Measurements from ENCODE around the gene ZNF750. TPM values are rescaled to one million over a fixed set of nuclear protein-coding genes. Genes with fewer than 3 reads are reported as not detected.

ZNF750 gene
- total RNA-seq, 1 experiment from 2014 or later, result not detected

DNA sequence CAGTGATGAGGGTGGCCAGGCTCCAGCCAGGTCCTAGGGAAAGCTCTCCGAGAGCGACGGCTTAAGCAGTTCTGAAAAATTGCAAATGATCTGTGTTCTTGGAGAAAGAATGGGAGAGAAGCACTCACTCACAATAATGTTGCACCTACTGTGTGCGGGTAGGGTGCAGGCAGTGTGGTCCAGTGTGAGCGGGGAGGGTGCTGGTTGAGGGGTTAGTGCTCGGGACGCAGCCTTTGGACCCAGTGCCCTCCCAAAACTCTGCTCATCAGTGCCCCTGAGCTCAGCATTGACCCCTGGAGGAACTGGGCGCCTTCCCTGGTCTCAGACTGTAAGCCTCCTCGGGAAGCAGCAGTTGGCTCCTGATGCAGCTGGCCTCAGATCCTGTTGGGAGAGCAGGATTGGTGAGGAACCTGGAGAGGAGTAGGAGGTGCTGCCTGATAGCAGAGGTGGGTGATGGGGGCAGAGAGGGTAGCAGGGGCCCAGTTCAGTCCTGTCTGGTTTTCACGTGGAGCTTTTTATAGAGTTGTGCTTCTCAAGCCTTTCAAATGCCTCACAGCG is 23.6 kb upstream of the ZNF750 start:
- peaks cover 36% of the 10 kb centered on the region for H3K4me1 ChIP-seq (ENCODE audit: insufficient read depth, low read length, poor library complexity, severe bottlenecking)
- ChIA-PET POLR2A (ENCODE audit: low non-redundant PET) (no interaction called here), CTCF (interaction anchor here (0.9 kb wide), 1 partner anchor 26 kb away, joined by 3 read pairs; no protein-coding TSS in a partner anchor)
- no peak for DNase-seq (ENCODE audit: low spot score)
- no TSS peak for BruUV-seq (replicated peaks)
- H3K36me3 ChIP-seq (ENCODE audit: insufficient read depth, low read length, poor library complexity, severe bottlenecking), result no peaks in the 10 kb centered on the region
- H3K27ac ChIP-seq (ENCODE audit: low read depth, low read length, poor library complexity, severe bottlenecking), result peak overlapping the region; percentile 65
- H3K9me3 ChIP-seq (ENCODE audit: low read depth, low read length, poor library complexity, severe bottlenecking), result no peaks in the 10 kb centered on the region
- H3K4me3 ChIP-seq (ENCODE audit: low read depth, low read length, poor library complexity, severe bottlenecking), result no peak overlapping the region
- TF ChIP-seq EZH2 (IDR thresholded peaks at IDR 0.05; ENCODE audit: borderline replicate concordance, low read depth, low read length, poor library complexity, severe bottlenecking), result no peak
- TF ChIP-seq, protein P1, sequence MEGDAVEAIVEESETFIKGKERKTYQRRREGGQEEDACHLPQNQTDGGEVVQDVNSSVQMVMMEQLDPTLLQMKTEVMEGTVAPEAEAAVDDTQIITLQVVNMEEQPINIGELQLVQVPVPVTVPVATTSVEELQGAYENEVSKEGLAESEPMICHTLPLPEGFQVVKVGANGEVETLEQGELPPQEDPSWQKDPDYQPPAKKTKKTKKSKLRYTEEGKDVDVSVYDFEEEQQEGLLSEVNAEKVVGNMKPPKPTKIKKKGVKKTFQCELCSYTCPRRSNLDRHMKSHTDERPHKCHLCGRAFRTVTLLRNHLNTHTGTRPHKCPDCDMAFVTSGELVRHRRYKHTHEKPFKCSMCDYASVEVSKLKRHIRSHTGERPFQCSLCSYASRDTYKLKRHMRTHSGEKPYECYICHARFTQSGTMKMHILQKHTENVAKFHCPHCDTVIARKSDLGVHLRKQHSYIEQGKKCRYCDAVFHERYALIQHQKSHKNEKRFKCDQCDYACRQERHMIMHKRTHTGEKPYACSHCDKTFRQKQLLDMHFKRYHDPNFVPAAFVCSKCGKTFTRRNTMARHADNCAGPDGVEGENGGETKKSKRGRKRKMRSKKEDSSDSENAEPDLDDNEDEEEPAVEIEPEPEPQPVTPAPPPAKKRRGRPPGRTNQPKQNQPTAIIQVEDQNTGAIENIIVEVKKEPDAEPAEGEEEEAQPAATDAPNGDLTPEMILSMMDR (conservative IDR thresholded peaks at IDR 0.05; ENCODE audit: low read depth, low read length), result no peak
- H3K27me3 ChIP-seq (replicated peaks; ENCODE audit: insufficient read depth, low read depth, low read length, poor library complexity), result no peaks in the 10 kb centered on the region
- intact Hi-C loops (cut with micrococcal nuclease; ENCODE audit: unreplicated experiment), result no loop called here

DNA sequence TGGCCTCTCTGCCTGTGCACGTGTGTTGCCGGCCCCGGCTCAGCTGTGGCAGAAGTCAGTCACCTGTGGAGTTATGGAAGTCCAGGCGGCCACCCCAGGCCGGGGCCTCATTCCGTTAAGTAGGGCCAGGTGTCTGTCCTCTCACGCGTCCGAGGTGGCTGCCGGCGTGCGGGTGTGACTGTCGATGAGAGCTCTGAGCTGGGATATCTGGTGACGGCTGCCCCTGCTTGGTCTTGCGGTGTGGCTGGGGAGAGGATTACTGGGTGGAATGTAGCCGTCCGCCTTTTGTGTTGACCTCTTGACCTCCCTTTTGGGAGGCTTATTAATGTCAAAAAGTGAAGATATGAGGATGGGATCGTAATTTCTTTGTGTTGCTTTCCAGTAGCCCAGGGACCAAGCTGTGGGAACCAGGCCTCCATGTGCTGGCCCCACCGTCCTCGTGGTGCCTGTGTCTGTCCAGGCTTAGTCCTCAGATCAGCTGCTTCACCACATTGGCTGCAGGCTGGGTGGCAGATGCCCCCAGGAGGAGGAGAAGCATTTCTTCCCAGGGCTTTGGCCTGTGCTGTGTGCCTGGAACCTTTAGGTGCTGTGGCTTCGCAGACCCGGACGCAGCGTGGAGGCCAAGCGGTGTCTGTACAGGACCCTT is 23.0 kb upstream of the ZNF750 start:
- BruUV-seq (replicated peaks), result no TSS peak
- intact Hi-C loops (cut with micrococcal nuclease; ENCODE audit: unreplicated experiment), result no loop called here
- no peak for DNase-seq (ENCODE audit: low spot score)
- CTCF ChIA-PET, result interaction anchor here (0.9 kb wide), 1 partner anchor 26 kb away, joined by 3 read pairs; no protein-coding TSS in a partner anchor
- Histone ChIP-seq H3K9me3 (ENCODE audit: low read depth, low read length, poor library complexity, severe bottlenecking) (no peaks in the 10 kb centered on the region), H3K27me3 (replicated peaks; ENCODE audit: insufficient read depth, low read depth, low read length, poor library complexity) (no peaks in the 10 kb centered on the region), H3K27ac (ENCODE audit: low read depth, low read length, poor library complexity, severe bottlenecking) (peak overlapping the region; percentile 65), H3K4me3 (ENCODE audit: low read depth, low read length, poor library complexity, severe bottlenecking) (no peak overlapping the region), H3K36me3 (ENCODE audit: insufficient read depth, low read length, poor library complexity, severe bottlenecking) (no peaks in the 10 kb centered on the region), H3K4me1 (ENCODE audit: insufficient read depth, low read length, poor library complexity, severe bottlenecking) (peaks cover 36% of the 10 kb centered on the region)
- POLR2A ChIA-PET (ENCODE audit: low non-redundant PET), result no interaction called here
- TF ChIP-seq EZH2 (IDR thresholded peaks at IDR 0.05; ENCODE audit: borderline replicate concordance, low read depth, low read length, poor library complexity, severe bottlenecking), result no peak
- TF ChIP-seq, protein P1 (conservative IDR thresholded peaks at IDR 0.05; ENCODE audit: low read depth, low read length), result no peak

DNA sequence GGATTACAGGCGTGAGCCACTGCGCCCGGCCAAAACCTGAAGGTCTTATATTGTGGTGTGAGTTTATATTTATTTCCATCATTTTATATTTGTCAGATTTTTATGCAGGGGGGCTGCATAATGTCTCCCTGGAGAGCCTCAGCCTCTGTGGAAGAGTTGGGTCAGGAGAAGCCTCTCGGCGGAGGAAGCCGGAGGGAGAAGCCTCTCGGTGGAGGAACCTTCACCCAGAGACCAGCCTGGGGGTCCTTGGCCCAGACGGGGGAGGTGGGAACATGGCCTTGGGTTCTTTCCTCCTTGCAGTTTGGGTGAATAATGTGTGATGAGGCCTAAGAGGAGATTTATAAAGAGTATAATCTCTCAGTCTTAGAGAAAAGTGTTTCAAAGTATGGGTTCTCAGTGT is 22.4 kb upstream of the ZNF750 start:
- TF ChIP-seq, protein P1 (conservative IDR thresholded peaks at IDR 0.05; ENCODE audit: low read depth, low read length), result no peak
- TF ChIP-seq EZH2 (IDR thresholded peaks at IDR 0.05; ENCODE audit: borderline replicate concordance, low read depth, low read length, poor library complexity, severe bottlenecking), result no peak
- BruUV-seq (replicated peaks), result no TSS peak
- no peaks in the 10 kb centered on the region for H3K9me3 ChIP-seq (ENCODE audit: low read depth, low read length, poor library complexity, severe bottlenecking)
- H3K4me3 ChIP-seq (ENCODE audit: low read depth, low read length, poor library complexity, severe bottlenecking), result no peak overlapping the region
- H3K27me3 ChIP-seq (replicated peaks; ENCODE audit: insufficient read depth, low read depth, low read length, poor library complexity), result no peaks in the 10 kb centered on the region
- POLR2A ChIA-PET (ENCODE audit: low non-redundant PET), result no interaction called here
- no peaks in the 10 kb centered on the region for H3K36me3 ChIP-seq (ENCODE audit: insufficient read depth, low read length, poor library complexity, severe bottlenecking)
- CTCF ChIA-PET, result no interaction called here
- peaks cover 36% of the 10 kb centered on the region for H3K4me1 ChIP-seq (ENCODE audit: insufficient read depth, low read length, poor library complexity, severe bottlenecking)
- DNase-seq (ENCODE audit: low spot score), result no peak
- H3K27ac ChIP-seq (ENCODE audit: low read depth, low read length, poor library complexity, severe bottlenecking), result no peak overlapping the region
- intact Hi-C loops (cut with micrococcal nuclease; ENCODE audit: unreplicated experiment), result no loop called here
